Ovary (tissue), 9 donors: ENCODE data around the gene RAD21L1. TPM values are rescaled to one million over a fixed set of nuclear protein-coding genes. Genes with fewer than 3 reads are reported as not detected.
A peak's percentile ranks its signal among the peaks of the same experiment; 100 is the strongest.
"Not testable (repeated sequence)": the region's sequence is repeated elsewhere in the genome, so short reads cannot be mapped to it uniquely, and the experiment has no call there.

Experiments
- DNase-seq, 5 donors: peaks; one replicate each; pipeline ENCODE4 v3.0.0-alpha.2; 2019 to 2020
- H3K27ac ChIP-seq, 2 donors: fragments of 200-600 bp; one replicate each; pipeline versions ENCODE4 v1.5.1 to v1.8.0; 2019 to 2022
- H3K27me3 ChIP-seq: fragments of 200-600 bp; one replicate; pipeline ENCODE4 v1.8.0; 2022
- H3K36me3 ChIP-seq: fragments of 200-600 bp; sonication (generic); one replicate; pipeline ENCODE4 v1.5.1; 2019
- H3K4me1 ChIP-seq: one replicate; pipeline ENCODE4 v1.8.1; 2013; ENCODE audit warnings: mild to moderate bottlenecking, moderate library complexity; ENCODE audit not compliant: insufficient read depth
- H3K4me3 ChIP-seq: fragments of 200-600 bp; sonication (generic); one replicate; pipeline ENCODE4 v1.5.1; 2017
- H3K9me3 ChIP-seq, 2 donors: fragments of 200-600 bp in 1 of 2; sonication (generic) in 1 of 2; one replicate each; pipeline versions ENCODE4 v1.5.1 to v1.8.1; 2013 to 2019; ENCODE audit warnings: mild to moderate bottlenecking in 1 of 2, moderate library complexity in 1 of 2
- CTCF ChIP-seq, 3 donors: fragments of 450-650 bp in 2 of 3; fragments of 200-600 bp in 1 of 3; IDR thresholded peaks; one replicate each; pipeline versions ENCODE4 v1.5.1 to v1.8.0; 2016 to 2022; ENCODE audit warnings: antibody characterized with exemption in 3 of 3, mild to moderate bottlenecking in 1 of 3
- EP300 ChIP-seq: sonication (generic); formaldehyde crosslinking; IDR thresholded peaks from one replicate; pipeline ENCODE4 v1.6.1; 2017; ENCODE audit warnings: antibody characterized with exemption
- POLR2A ChIP-seq: fragments of 450-650 bp; IDR thresholded peaks from one replicate; pipeline ENCODE4 v1.6.1; 2017; ENCODE audit warnings: antibody characterized with exemption, mild to moderate bottlenecking, moderate library complexity
- WGBS, 3 donors: extraction: QIAGEN DNeasy Blood & Tissue Kit in 1 of 3; methylation state at CpG; one replicate each; pipeline versions ENCODE4 v1.1.5 to v1.1.7; 2013 to 2017; 5-methylcytosine and 5-hydroxymethylcytosine counted together
- intact Hi-C, 4 donors: fragments of 100-400 bp; cut with DNase I; formaldehyde crosslinking; loops; one replicate each; pipeline versions ENCODE4 v1.11.0 to v1.15.1; 2022 to 2023
- polyA plus RNA-seq, 2 donors: library from polyadenylated mRNA; stranded (reverse); fragments of 200-250 nt in 1 of 2; fragments of 350-450 nt in 1 of 2; fragmentation: Illumina TruSeq in 1 of 2; extraction: RNeasy Lipid Tissue Mini Kit (QIAGEN cat#74804) in 1 of 2; gene quantifications; one replicate each; pipeline ENCODE4 v1.2.3, GENCODE V29; 2013 to 2014
- total RNA-seq, 7 donors: library from RNA; depleted of rRNA in 2 of 7; stranded (reverse); fragments of >200 nt in 2 of 7; fragmentation: NEBNext Ultra II Directional in 3 of 7; extraction: Animal tissue kit (Norgen Biotek cat#: 25700) in 3 of 7; gene quantifications; one replicate each; pipeline versions ENCODE4 v1.1.0 to v1.2.4, GENCODE V29; 2016 to 2023
- donor health status: DM: no; HTN: no; CAD: no; lungs with moderate emphysema.
- donor health status: DM: no; HTN: no; CAD: no.
- donor health status: Bipolar disorder and iron deficiency.
- donor health status: DM: yes; HTN: yes; CAD: no.
- donor health status: DM: no; HTN: no; CAD: no.
- donor health status: DM: yes; HTN: yes; CAD: no.

The RAD21L1 gene
- total and polyA plus RNA-seq, 9 donors, result not detected

- H3K4me3 ChIP-seq, result no peak overlapping the region
- no peaks in the 10 kb centered on the region for H3K9me3 ChIP-seq
- TF ChIP-seq POLR2A, result no peak
- TF ChIP-seq EP300, result no peak
- no peak for TF ChIP-seq CTCF (IDR thresholded peaks at IDR 0.05)
- no peaks in the 10 kb centered on the region for H3K36me3 ChIP-seq
- H3K27ac ChIP-seq, result no peak overlapping the region
- no peak for DNase-seq
- no peaks in the 10 kb centered on the region for H3K4me1 ChIP-seq
- intact Hi-C loops, result loop anchor here in 2 of 4 donors (10.0 kb wide), 4 partner anchors 101 to 401 kb away; partner anchors contain the start of gene PSMF1 (in 1 of the 2)
- WGBS, 3 donors, result 72 to 75% (median 74%) methylated on average over 11 of the region's 11 CpGs
- no peaks in the 10 kb centered on the region for H3K27me3 ChIP-seq
Observed at GRCh38 chr20:1215386-1216170, 10.3 kb upstream of the RAD21L1 start.

GRCh38 chr20:1216527-1217427 is 9.1 kb upstream of the RAD21L1 start:
- WGBS, 3 donors, result 67 to 69% (median 68%) methylated on average over 19 of the region's 19 CpGs
- H3K27ac ChIP-seq, H3K4me1 ChIP-seq, H3K4me3 ChIP-seq, DNase-seq, H3K36me3 ChIP-seq, H3K27me3 ChIP-seq, H3K9me3 ChIP-seq: not testable (repeated sequence)
- intact Hi-C loops, result loop anchor here in 2 of 4 donors (10.0 kb wide), 4 partner anchors 102 to 402 kb away; partner anchors contain the start of gene PSMF1 (in 1 of the 2)

- DNase-seq, H3K27ac ChIP-seq, H3K9me3 ChIP-seq, H3K27me3 ChIP-seq, H3K4me1 ChIP-seq, H3K4me3 ChIP-seq, H3K36me3 ChIP-seq, intact Hi-C loops: not testable (repeated sequence)
- WGBS, 3 donors, result 84 to 92% (median 85%) methylated on average over 4 of the region's 4 CpGs
Observed at GRCh38 chr20:1222750-1223149, 3.1 kb upstream of the RAD21L1 start.

GRCh38 chr20:1224205-1224890 is 1.5 kb upstream of the RAD21L1 start:
- intact Hi-C loops, result no loop called here
- H3K4me3 ChIP-seq, result no peak overlapping the region
- 78 to 81% (median 81%) methylated on average over 20 of the region's 20 CpGs for WGBS, 3 donors
- no peaks in the 10 kb centered on the region for H3K36me3 ChIP-seq
- TF ChIP-seq CTCF (IDR thresholded peaks at IDR 0.05) (no peak), POLR2A (no peak), EP300 (no peak)
- no peaks in the 10 kb centered on the region for H3K9me3 ChIP-seq
- H3K27me3 ChIP-seq, result no peaks in the 10 kb centered on the region
- no peak for DNase-seq
- H3K4me1 ChIP-seq, result peaks cover 8% of the 10 kb centered on the region
- no peak overlapping the region for H3K27ac ChIP-seq

GRCh38 chr20:1225263-1225782 is 521 bp upstream of the RAD21L1 start:
- no peaks in the 10 kb centered on the region for H3K27me3 ChIP-seq
- H3K36me3 ChIP-seq, result no peaks in the 10 kb centered on the region
- peak overlapping the region; percentile 29 for H3K4me3 ChIP-seq
- no peak overlapping the region for H3K27ac ChIP-seq
- intact Hi-C loops, result no loop called here
- 1 to 4% (median 2%) methylated on average over 28 to 30 of the region's 30 CpGs for WGBS, 3 donors
- DNase-seq, result no peak
- H3K4me1 ChIP-seq, result peaks cover 8% of the 10 kb centered on the region
- H3K9me3 ChIP-seq, result no peaks in the 10 kb centered on the region
- TF ChIP-seq EP300, result no peak
- TF ChIP-seq POLR2A, result no peak
- TF ChIP-seq CTCF (IDR thresholded peaks at IDR 0.05), result no peak
